Endothelial cell of umbilical vein (primary cell): ENCODE results near the gene SLC29A3. TPM values are rescaled to one million over a fixed set of nuclear protein-coding genes. Genes with fewer than 3 reads are reported as not detected.

Source experiments
- BruUV-seq: library from RNA; stranded (reverse); fragments of 400-500 nt; replicated peaks from 2 replicates; lab custom pipeline; 2021; lab: Mats Ljungman, UMichigan
- CTCF ChIA-PET: fragments of 300-600, 350-600 bp; sonication (Branson Sonifier 250); formaldehyde crosslinking; loops from one replicate; lab custom pipeline; 2021; ENCODE audit warnings: antibody characterized with exemption, inconsistent platforms; lab: Charles Lee
- POLR2A ChIA-PET: fragments of 300-600, 350-600 bp; sonication (Branson Sonifier 250); formaldehyde crosslinking; loops from one replicate; lab custom pipeline; 2021; ENCODE audit warnings: antibody characterized with exemption, inconsistent platforms; lab: Charles Lee
- DNase-seq: peaks from one replicate; pipeline ENCODE4 v3.0.0-alpha.2; 2011; ENCODE audit warnings: low read depth, low spot score
- FAIRE-seq: peaks from 2 replicates; lab custom pipeline; 2011; peaks lifted over from hg19 to GRCh38; lab: Jason Lieb, UNC
- H2AFZ ChIP-seq: 2 replicates; pipeline ENCODE4 v1.6.0; 2012; ENCODE audit warnings: low read depth, low read length, control low read depth, inconsistent platforms
- H3K27ac ChIP-seq: 2 replicates; pipeline ENCODE4 v1.5.1; 2011; ENCODE audit warnings: low read depth, mild to moderate bottlenecking, control low read depth, low read length, moderate library complexity; ENCODE audit not compliant: insufficient read depth
- H3K27me3 ChIP-seq, 2 experiments: 2 replicates each; pipeline versions ENCODE4 v1.6.0 to v1.6.1; 2011; ENCODE audit warnings: low read length in 2 of 2, mixed read lengths in 1 of 2; ENCODE audit not compliant: control insufficient read depth in 2 of 2, insufficient read depth in 2 of 2
- H3K36me3 ChIP-seq, 2 experiments: 2 replicates in 1 of 2; 3 replicates in 1 of 2; pipeline ENCODE4 v1.5.1; 2011; ENCODE audit warnings: low read length in 2 of 2, mild to moderate bottlenecking in 1 of 2, moderate library complexity in 1 of 2; ENCODE audit not compliant: control insufficient read depth in 2 of 2, insufficient read depth in 2 of 2; ENCODE audit errors: extremely low read depth in 1 of 2
- H3K4me1 ChIP-seq: 3 replicates; pipeline ENCODE4 v1.5.1; 2011; ENCODE audit warnings: mild to moderate bottlenecking, low read length; ENCODE audit not compliant: control insufficient read depth, insufficient read depth; ENCODE audit errors: extremely low read depth
- H3K4me2 ChIP-seq: 2 replicates; pipeline ENCODE4 v1.6.1; 2011; ENCODE audit warnings: low read length, control low read depth, mixed read lengths; ENCODE audit not compliant: insufficient read depth
- H3K4me3 ChIP-seq, 3 experiments: fragments of 200-600 bp in 1 of 3; sonication (generic), shearing (Covaris generic) in 1 of 3; replicated peaks in 1 of 3; 2 replicates each; pipeline ENCODE4 v1.5.1; 2011 to 2016; ENCODE audit warnings: control low read depth in 3 of 3, low read length in 3 of 3, mild to moderate bottlenecking in 2 of 3, inconsistent platforms in 1 of 3, low read depth in 1 of 3, moderate library complexity in 1 of 3; ENCODE audit not compliant: insufficient read depth in 1 of 3
- H3K79me2 ChIP-seq: 2 replicates; pipeline ENCODE4 v1.6.0; 2012; ENCODE audit warnings: low read length, inconsistent platforms; ENCODE audit not compliant: control insufficient read depth, insufficient read depth
- H3K9ac ChIP-seq: replicated peaks from 2 replicates; pipeline ENCODE3; 2011; ENCODE audit warnings: low read length, control low read depth; ENCODE audit not compliant: insufficient read depth; ENCODE audit errors: extremely low read depth
- H3K9me1 ChIP-seq: replicated peaks from 3 replicates; pipeline ENCODE4 v1.6.0; 2011; ENCODE audit warnings: mild to moderate bottlenecking, low read length; ENCODE audit not compliant: control insufficient read depth, insufficient read depth; ENCODE audit errors: extremely low read depth
- H3K9me3 ChIP-seq: replicated peaks from 2 replicates; pipeline ENCODE4 v1.5.1; 2012; ENCODE audit warnings: low read length, inconsistent platforms; ENCODE audit not compliant: control insufficient read depth, insufficient read depth
- H4K20me1 ChIP-seq: replicated peaks from 2 replicates; pipeline ENCODE3; 2011; ENCODE audit warnings: mild to moderate bottlenecking, low read length; ENCODE audit not compliant: control insufficient read depth, insufficient read depth; ENCODE audit errors: extremely low read depth
- EZH2 ChIP-seq: IDR thresholded peaks from 2 replicates; pipeline ENCODE4 v1.6.1; 2012; ENCODE audit warnings: borderline replicate concordance, low read depth, mild to moderate bottlenecking, moderate library complexity, low read length, inconsistent platforms; ENCODE audit not compliant: severe bottlenecking
- FOS ChIP-seq: IDR thresholded peaks from 2 replicates; pipeline ENCODE4 v1.6.1; 2011; ENCODE audit warnings: mild to moderate bottlenecking, low read length, moderate library complexity, borderline replicate concordance; ENCODE audit not compliant: insufficient read depth
- GATA2 ChIP-seq: IDR thresholded peaks from 2 replicates; pipeline ENCODE4 v1.7.0; 2011; ENCODE audit warnings: low read depth, mild to moderate bottlenecking, moderate library complexity, mixed read lengths, low read length; ENCODE audit not compliant: insufficient read length, insufficient read depth
- JUN ChIP-seq: IDR thresholded peaks from 2 replicates; pipeline ENCODE4 v1.6.1; 2011; ENCODE audit warnings: borderline replicate concordance, low read depth; ENCODE audit not compliant: insufficient read length, insufficient read depth
- MYC ChIP-seq: IDR thresholded peaks from one replicate; pipeline ENCODE4 v1.6.1; 2011; ENCODE audit warnings: mild to moderate bottlenecking, low read depth, low read length
- POLR2A ChIP-seq: IDR thresholded peaks from 2 replicates; pipeline ENCODE4 v1.6.1; 2012; ENCODE audit warnings: low read depth, mild to moderate bottlenecking, control low read depth, low read length
- POLR2AphosphoS5 ChIP-seq: IDR thresholded peaks from 2 replicates; pipeline ENCODE4 v1.6.1; 2012; ENCODE audit warnings: low read depth, mild to moderate bottlenecking, control low read depth, low read length, moderate library complexity; ENCODE audit not compliant: insufficient read depth
- dilution Hi-C: fragments of 300-500 bp; cut with MboI; formaldehyde crosslinking; loops from one replicate; pipeline ENCODE4 v1.15.0; 2019; ENCODE audit warnings: low sequenced_read_pairs; ENCODE audit not compliant: extremely low pct_ligation_motif_present
- intact Hi-C: fragments of 100-400 bp; cut with micrococcal nuclease; formaldehyde crosslinking; loops from one replicate; pipeline ENCODE4 v1.10.0; 2022
- polyA plus RNA-seq, 4 experiments: library from polyadenylated mRNA; depleted of rRNA in 3 of 4; stranded (reverse) in 3 of 4; unstranded in 1 of 4; fragments of >200 nt; gene quantifications; 2 replicates each; pipeline versions ENCODE4 v1.2.1 to v1.2.3, GENCODE V29; 2011 to 2012; ENCODE audit warnings: missing spikeins in 1 of 4
- total RNA-seq: library from RNA; stranded (reverse); gene quantifications from 2 replicates; pipeline ENCODE4 v1.2.3, GENCODE V29; 2021
- TF ChIP-seq, protein P1 (sequence below): IDR thresholded peaks from 2 replicates; pipeline ENCODE4 v1.6.1; 2011; ENCODE audit not compliant: insufficient read depth, insufficient read length
- TF ChIP-seq, protein P2 (sequence below), 2 donors: IDR thresholded peaks; 1 replicate in 1 of 2; 2 replicates in 1 of 2; pipeline ENCODE4 v1.5.1; 2011; ENCODE audit warnings: low read length in 2 of 2, mild to moderate bottlenecking in 2 of 2, moderate library complexity in 2 of 2, control low read depth in 1 of 2, inconsistent platforms in 1 of 2, low read depth in 1 of 2; ENCODE audit not compliant: insufficient read depth in 1 of 2; ENCODE audit errors: extremely low read depth in 1 of 2

SLC29A3 gene
- total and polyA plus RNA-seq, 2 donors (not counting 3 experiments of a cell fraction or from before 2014, with no cell fraction given), result 5.0 to 9.1 TPM

DNA sequence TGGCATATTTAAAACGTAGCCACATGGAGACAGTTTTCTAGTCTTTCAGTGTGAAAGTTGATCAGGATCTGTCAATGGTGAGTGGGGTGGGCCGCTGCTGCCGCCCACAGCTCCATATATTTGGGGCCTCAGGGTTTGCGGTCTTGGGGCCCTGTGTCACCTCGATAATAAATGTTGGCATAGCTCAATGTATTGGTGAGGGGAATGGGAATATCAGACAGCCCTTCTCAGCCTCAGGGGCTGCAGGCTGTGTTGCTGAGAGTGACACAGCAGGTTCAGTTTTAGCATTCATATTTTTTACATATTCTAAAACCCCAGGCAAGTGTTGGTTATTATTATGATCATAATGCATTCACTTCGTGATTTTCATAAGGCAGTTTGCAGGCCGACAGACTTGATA, 82.9 kb downstream of the SLC29A3 start:
- Histone ChIP-seq H3K4me3 (no peak overlapping the region), H2AFZ (no peak overlapping the region), H3K79me2 (no peaks in the 10 kb centered on the region), H3K27me3 (peaks cover 31 to 33% of the 10 kb centered on the region in 2 experiments), H3K4me1 (no peaks in the 10 kb centered on the region), H3K36me3 (no peaks in the 10 kb centered on the region), H3K9me1 (no peaks in the 10 kb centered on the region), H3K9me3 (no peaks in the 10 kb centered on the region), H3K27ac (no peak overlapping the region), H3K4me2 (no peak overlapping the region), H3K9ac (no peak overlapping the region), H4K20me1 (no peaks in the 10 kb centered on the region)
- intact Hi-C loops (no loop called here), dilution Hi-C loops (no loop called here)
- BruUV-seq, result no TSS peak
- ChIA-PET CTCF (no interaction called here), POLR2A (no interaction called here)
- no peak for FAIRE-seq
- DNase-seq, result no peak
- no peak for TF ChIP-seq JUN
- TF ChIP-seq, protein P1, sequence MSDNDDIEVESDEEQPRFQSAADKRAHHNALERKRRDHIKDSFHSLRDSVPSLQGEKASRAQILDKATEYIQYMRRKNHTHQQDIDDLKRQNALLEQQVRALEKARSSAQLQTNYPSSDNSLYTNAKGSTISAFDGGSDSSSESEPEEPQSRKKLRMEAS, result no peak
- TF ChIP-seq EZH2, result no peak
- TF ChIP-seq, protein P2, sequence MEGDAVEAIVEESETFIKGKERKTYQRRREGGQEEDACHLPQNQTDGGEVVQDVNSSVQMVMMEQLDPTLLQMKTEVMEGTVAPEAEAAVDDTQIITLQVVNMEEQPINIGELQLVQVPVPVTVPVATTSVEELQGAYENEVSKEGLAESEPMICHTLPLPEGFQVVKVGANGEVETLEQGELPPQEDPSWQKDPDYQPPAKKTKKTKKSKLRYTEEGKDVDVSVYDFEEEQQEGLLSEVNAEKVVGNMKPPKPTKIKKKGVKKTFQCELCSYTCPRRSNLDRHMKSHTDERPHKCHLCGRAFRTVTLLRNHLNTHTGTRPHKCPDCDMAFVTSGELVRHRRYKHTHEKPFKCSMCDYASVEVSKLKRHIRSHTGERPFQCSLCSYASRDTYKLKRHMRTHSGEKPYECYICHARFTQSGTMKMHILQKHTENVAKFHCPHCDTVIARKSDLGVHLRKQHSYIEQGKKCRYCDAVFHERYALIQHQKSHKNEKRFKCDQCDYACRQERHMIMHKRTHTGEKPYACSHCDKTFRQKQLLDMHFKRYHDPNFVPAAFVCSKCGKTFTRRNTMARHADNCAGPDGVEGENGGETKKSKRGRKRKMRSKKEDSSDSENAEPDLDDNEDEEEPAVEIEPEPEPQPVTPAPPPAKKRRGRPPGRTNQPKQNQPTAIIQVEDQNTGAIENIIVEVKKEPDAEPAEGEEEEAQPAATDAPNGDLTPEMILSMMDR (IDR thresholded peaks at IDR 0.05; ENCODE audit: extremely low read depth in 1 of 2, insufficient read depth in 1 of 2, low read depth in 1 of 2, low read length in 2 of 2), result no peak
- TF ChIP-seq MYC, result no peak
- TF ChIP-seq FOS, result no peak
- no peak for TF ChIP-seq GATA2
- no peak for TF ChIP-seq POLR2A
- TF ChIP-seq POLR2AphosphoS5, result no peak
